Mesodermal cell (in vitro differentiated cells): ENCODE results near the gene SPDEF.

Source experiments
- H3K27ac ChIP-seq: 2 replicates; pipeline ENCODE4 v1.7.0; 2013; ENCODE audit warnings: mild to moderate bottlenecking, low read depth, low read length, moderate library complexity; ENCODE audit not compliant: severe bottlenecking
- H3K36me3 ChIP-seq: 2 replicates; pipeline ENCODE4 v1.7.1; 2013; ENCODE audit warnings: mild to moderate bottlenecking, low read length, moderate library complexity; ENCODE audit not compliant: control insufficient read depth, insufficient read depth
- H3K4me1 ChIP-seq: one replicate; pipeline ENCODE4 v1.7.1; 2013; ENCODE audit warnings: mild to moderate bottlenecking, low read length; ENCODE audit not compliant: insufficient read depth, control insufficient read depth, poor library complexity, severe bottlenecking
- H3K4me3 ChIP-seq: 2 replicates; pipeline ENCODE4 v1.7.0; 2013; ENCODE audit warnings: low read length, control low read depth, mild to moderate bottlenecking; ENCODE audit not compliant: insufficient read depth, poor library complexity, severe bottlenecking; ENCODE audit errors: extremely low read depth
- H3K9me3 ChIP-seq: 2 replicates; pipeline ENCODE4 v1.7.1; 2013; ENCODE audit warnings: mild to moderate bottlenecking, low read length, moderate library complexity; ENCODE audit not compliant: control insufficient read depth
- WGBS, 2 experiments: methylation state at CpG; one replicate each; pipeline ENCODE4 v1.1.5; 2013; ENCODE audit warnings: missing lambda C conversion rate in 2 of 2; ENCODE audit not compliant: insufficient coverage in 2 of 2; 5-methylcytosine and 5-hydroxymethylcytosine counted together

The SPDEF gene

DNA sequence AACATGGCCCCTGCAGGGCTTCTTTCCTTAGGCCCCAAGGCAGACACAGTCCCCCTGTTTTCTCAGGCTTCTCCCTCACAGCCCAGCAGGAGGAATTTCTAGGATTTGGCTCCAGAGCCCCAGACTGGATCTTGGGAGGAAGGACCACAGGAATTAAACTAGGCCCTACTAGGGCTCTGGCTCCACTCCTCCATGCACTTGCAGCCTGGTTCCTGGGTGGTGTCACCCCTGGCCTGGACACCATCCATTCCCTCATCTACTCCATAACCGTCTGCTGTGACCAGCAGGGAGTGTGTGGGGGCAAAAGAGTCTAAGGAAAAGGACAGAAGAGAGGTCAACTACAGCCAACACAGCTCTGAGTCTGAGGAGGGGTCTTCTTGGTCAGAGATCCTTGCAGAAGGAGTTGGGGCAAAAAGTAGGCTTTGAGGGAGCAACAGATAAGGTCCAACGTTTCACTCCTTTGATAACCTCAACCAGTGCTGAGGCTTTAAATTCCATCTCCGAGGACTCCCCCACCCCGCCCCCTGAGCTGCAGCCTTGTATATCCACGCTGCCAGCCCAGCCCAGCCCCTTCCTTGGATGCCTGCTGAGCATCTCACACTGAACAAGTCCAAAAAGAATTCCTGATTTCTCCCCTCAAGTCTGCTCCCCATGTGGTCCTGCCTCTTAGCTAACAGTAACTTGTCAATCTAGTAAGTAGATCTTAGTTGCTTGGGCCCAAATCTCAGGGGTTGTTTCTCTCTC, 27.9 kb upstream of the SPDEF start:
- 68 to 82% methylated on average over 4 of the region's 5 CpGs for WGBS, 2 experiments
- Histone ChIP-seq H3K36me3 (peaks cover 16% of the 10 kb centered on the region), H3K9me3 (no peaks in the 10 kb centered on the region), H3K4me1 (no peaks in the 10 kb centered on the region), H3K4me3 (no peak overlapping the region), H3K27ac (no peak overlapping the region)

- no peaks in the 10 kb centered on the region for H3K4me1 ChIP-seq
- no peak overlapping the region for H3K4me3 ChIP-seq
- H3K9me3 ChIP-seq: no peaks in the 10 kb centered on the region
- H3K27ac ChIP-seq: no peak overlapping the region
- H3K36me3 ChIP-seq: peaks cover 11% of the 10 kb centered on the region
- WGBS, 2 experiments: 96% methylated on average over 3 to 6 of the region's 6 CpGs
Measured at GRCh38 chr6:34583461-34583860, 27.3 kb upstream of the SPDEF start.

DNA sequence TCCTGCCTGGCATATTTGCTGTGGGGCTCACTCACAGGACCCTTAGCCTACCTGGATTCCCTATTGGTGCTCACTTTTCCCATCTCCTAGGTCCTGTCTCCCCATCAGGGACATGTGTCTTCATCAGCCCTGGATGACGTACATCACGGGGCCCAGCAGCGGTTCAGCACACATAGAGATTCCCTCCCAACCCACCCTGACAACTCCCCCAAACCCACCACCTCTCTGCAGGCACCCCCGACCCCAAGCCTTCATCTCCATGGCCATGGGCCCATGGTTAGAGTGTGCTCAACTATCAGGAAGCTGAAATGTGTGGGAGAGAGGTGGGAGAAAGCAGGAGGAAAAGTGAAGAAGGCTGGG, 25.4 kb upstream of the SPDEF start:
- H3K36me3 ChIP-seq: peaks cover 3% of the 10 kb centered on the region
- H3K9me3 ChIP-seq: no peaks in the 10 kb centered on the region
- 96% methylated on average over 3 of the region's 4 CpGs; no CpG with 5 or more reads in 1 of the 2 experiments for WGBS, 2 experiments
- H3K4me3 ChIP-seq: no peak overlapping the region
- no peak overlapping the region for H3K27ac ChIP-seq
- no peaks in the 10 kb centered on the region for H3K4me1 ChIP-seq

- Histone ChIP-seq H3K9me3 (no peaks in the 10 kb centered on the region), H3K27ac (no peak overlapping the region), H3K36me3 (peaks cover 3% of the 10 kb centered on the region), H3K4me1 (no peaks in the 10 kb centered on the region), H3K4me3 (no peak overlapping the region)
- 84 to 98% methylated on average over 4 to 5 of the region's 6 CpGs for WGBS, 2 experiments
Measured at GRCh38 chr6:34580707-34581560, 24.8 kb upstream of the SPDEF start.

- Histone ChIP-seq H3K9me3 (no peaks in the 10 kb centered on the region), H3K4me3 (no peak overlapping the region), H3K36me3 (peaks cover 3% of the 10 kb centered on the region), H3K27ac (no peak overlapping the region), H3K4me1 (no peaks in the 10 kb centered on the region)
- 95 to 100% methylated on average over 2 to 4 of the region's 7 CpGs for WGBS, 2 experiments
Measured at GRCh38 chr6:34578445-34579262, 22.5 kb upstream of the SPDEF start.

DNA sequence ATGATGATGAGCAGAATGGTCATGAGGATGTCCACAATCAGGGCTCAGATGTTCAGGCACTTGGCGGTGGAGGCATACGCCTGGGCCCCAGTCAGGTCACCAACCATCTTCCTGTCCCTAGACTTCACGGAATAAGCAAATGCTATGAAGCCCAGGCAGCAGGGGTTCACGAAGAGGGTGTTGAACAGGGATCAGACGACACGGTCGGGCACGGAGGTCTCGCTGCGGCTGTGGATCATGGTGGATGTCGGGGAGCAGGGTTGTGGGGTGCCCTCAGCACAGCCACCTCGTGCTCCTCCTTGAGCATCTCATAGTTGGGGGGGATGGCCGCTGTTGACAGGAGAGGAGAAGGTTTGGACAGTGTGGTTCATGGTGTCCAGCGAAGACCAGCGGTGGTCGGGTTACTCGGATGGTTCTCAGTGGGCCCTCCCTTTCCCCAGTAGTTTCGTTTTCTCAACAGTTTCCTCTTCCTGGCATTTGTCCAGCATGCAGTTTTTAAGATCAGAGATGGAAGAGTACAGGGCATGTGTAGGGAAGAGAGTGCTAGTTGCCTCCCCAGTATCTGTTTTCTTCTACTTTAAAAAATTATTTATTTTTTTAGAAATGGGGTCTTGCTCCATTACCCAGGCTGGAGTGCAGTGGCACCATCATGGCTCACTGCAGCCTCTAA, 20.3 kb upstream of the SPDEF start:
- H3K36me3 ChIP-seq: peaks cover 3% of the 10 kb centered on the region
- 93 to 97% methylated on average over 5 to 13 of the region's 18 CpGs for WGBS, 2 experiments
- H3K4me1 ChIP-seq: no peaks in the 10 kb centered on the region
- H3K27ac ChIP-seq: no peak overlapping the region
- no peaks in the 10 kb centered on the region for H3K9me3 ChIP-seq
- no peak overlapping the region for H3K4me3 ChIP-seq

DNA sequence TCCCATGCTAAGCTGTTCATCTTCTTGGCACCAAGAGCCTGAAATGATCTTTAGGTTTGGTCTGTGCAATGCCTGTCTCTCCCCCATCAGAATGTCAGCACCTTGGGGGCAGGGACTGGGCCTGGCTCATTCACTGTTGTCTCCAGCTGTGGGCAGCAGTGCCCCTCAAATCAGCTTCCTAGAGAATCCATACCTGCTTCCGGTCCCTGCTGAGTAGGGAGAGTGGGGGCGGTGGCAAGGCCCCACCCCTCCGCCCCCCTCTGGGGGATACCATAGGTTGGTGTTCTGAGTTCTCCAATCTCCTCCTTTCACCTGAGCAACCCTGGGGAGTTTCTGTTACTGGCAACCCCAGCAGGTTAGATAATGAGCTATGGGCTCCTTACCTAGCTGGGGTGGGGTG, 19.2 kb upstream of the SPDEF start:
- no peaks in the 10 kb centered on the region for H3K9me3 ChIP-seq
- no peak overlapping the region for H3K27ac ChIP-seq
- WGBS, 2 experiments: no CpG with 5 or more reads among the region's 3 CpGs
- H3K4me3 ChIP-seq: no peak overlapping the region
- no peaks in the 10 kb centered on the region for H3K4me1 ChIP-seq
- peaks cover 3% of the 10 kb centered on the region for H3K36me3 ChIP-seq

GRCh38 chr6:34574647-34575293, 18.6 kb upstream of the SPDEF start:
- Histone ChIP-seq H3K4me3 (no peak overlapping the region), H3K4me1 (no peaks in the 10 kb centered on the region), H3K27ac (no peak overlapping the region), H3K36me3 (peaks cover 3% of the 10 kb centered on the region), H3K9me3 (no peaks in the 10 kb centered on the region)
- WGBS, 2 experiments: 87 to 92% methylated on average over 6 to 8 of the region's 10 CpGs

DNA sequence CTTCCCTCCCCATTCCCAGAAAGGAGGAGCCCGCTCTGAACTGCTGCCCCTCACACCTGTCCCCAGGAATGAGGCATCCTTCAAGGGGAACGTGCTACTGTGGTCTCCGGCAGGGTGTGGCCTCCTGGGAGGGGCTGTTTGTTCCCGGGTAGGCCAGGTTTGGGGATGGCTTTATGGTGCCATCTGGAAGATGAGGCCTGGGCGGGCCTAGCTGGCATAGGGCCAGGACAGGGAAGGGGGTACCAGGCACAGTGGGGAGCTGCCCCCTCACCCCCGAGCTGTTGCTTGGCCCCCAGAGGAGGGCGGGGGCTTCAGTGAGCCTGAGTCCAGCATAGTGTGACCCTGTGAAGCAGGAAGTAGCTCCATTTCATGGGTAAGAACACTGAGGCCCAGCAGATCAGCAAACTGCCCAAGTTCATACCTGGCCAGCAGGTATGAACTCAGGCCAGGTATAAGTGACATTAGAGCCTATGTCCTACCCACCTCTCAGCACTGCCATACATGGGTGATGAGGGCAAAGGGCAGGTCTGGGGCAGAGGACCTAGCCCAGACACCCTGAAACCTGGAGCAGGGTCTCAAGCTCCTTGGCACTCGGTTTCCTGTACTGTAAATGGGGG, 17.5 kb upstream of the SPDEF start:
- no peaks in the 10 kb centered on the region for H3K4me1 ChIP-seq
- H3K9me3 ChIP-seq: no peaks in the 10 kb centered on the region
- no peaks in the 10 kb centered on the region for H3K36me3 ChIP-seq
- no peak overlapping the region for H3K27ac ChIP-seq
- H3K4me3 ChIP-seq: no peak overlapping the region
- WGBS, 2 experiments: 84 to 85% methylated on average over 5 of the region's 8 CpGs
